Thoracic aorta (tissue), 2 donors: ENCODE measurements around the gene EXOSC2. TPM values are rescaled to one million over a fixed set of nuclear protein-coding genes. Genes with fewer than 3 reads are reported as not detected.
"Not testable (repeated sequence)": the region's sequence is repeated elsewhere in the genome, so short reads cannot be mapped to it uniquely, and the experiment has no call there.

ENCODE experiments used
- ATAC-seq: fragments of 150-250 bp; one replicate; pipeline ENCODE4 v1.8.0; 2017; ENCODE audit warnings: low read depth; ENCODE audit not compliant: insufficient number of reproducible peaks, low FRiP score
- DNase-seq: peaks from one replicate; pipeline ENCODE4 v3.0.0-alpha.2; 2020; ENCODE audit warnings: low spot score
- H3K27ac ChIP-seq, 2 donors: fragments of 200-600 bp; sonication (generic); 1 replicate in 1 of 2; 2 replicates in 1 of 2; pipeline ENCODE4 v1.5.1; 2016; ENCODE audit warnings: mild to moderate bottlenecking in 2 of 2, moderate library complexity in 2 of 2
- H3K27me3 ChIP-seq: fragments of 200-600 bp; sonication (generic); replicated peaks from 2 replicates; pipeline ENCODE4 v1.6.0; 2016; ENCODE audit warnings: mild to moderate bottlenecking; ENCODE audit not compliant: insufficient read depth
- H3K36me3 ChIP-seq: fragments of 200-600 bp; sonication (generic); one replicate; pipeline ENCODE4 v1.5.1; 2016
- H3K4me1 ChIP-seq, 2 donors: fragments of 200-600 bp; sonication (generic); 1 replicate in 1 of 2; 2 replicates in 1 of 2; pipeline versions ENCODE4 v1.5.1 to v1.6.0; 2016; ENCODE audit warnings: low read depth in 2 of 2, mild to moderate bottlenecking in 1 of 2; ENCODE audit not compliant: control insufficient read depth in 1 of 2
- H3K4me3 ChIP-seq: fragments of 200-600 bp; sonication (generic); 2 replicates; pipeline ENCODE4 v1.5.1; 2016; ENCODE audit warnings: mild to moderate bottlenecking
- H3K9me3 ChIP-seq: fragments of 200-600 bp; sonication (generic); 2 replicates; pipeline ENCODE4 v1.5.1; 2016
- CTCF ChIP-seq: fragments of 200-600 bp; sonication (generic); IDR thresholded peaks from one replicate; pipeline ENCODE4 v1.5.1; 2019; ENCODE audit warnings: antibody characterized with exemption
- total RNA-seq, 2 donors: library from RNA; depleted of rRNA; stranded (reverse); fragments of >200 nt; gene quantifications; one replicate each; pipeline versions ENCODE4 v1.1.0 to v1.2.3, GENCODE V29; 2016

Gene EXOSC2
- total RNA-seq, 2 donors from 2014 or later: 12.3 to 33.3 TPM

- peak; percentile 29 for DNase-seq
- ATAC-seq: no peak
- Histone ChIP-seq H3K27ac (no peak overlapping the region), H3K9me3 (peaks cover 3% of the 10 kb centered on the region), H3K4me3 (peak overlapping the region; percentile 73), H3K4me1 (peaks cover 4 to 14% of the 10 kb centered on the region in 2 donors), H3K27me3 (no peaks in the 10 kb centered on the region), H3K36me3 (no peaks in the 10 kb centered on the region)
- peak; percentile 75 for TF ChIP-seq CTCF
These were observed 11.0 kb upstream of the EXOSC2 start for GRCh38 chr9:130682421-130683121.

DNA sequence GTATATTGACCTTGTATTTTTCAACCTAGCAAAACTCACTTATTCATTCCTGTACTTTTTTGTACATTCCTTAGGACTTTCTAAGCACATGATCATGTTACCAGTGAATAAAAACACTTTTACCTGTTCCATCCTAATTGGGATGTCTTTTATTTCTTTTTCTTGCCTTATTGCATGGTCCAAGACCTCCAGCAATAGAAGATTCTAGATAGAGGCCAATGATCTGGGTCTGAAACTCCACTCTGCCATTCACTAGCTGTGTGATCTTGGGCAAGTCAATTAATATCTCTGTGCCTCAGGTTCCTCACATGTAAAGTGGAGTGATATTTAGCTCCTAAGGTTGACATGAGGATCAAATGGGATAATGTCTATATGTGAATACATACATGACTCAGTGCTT, 8.5 kb upstream of the EXOSC2 start:
- H3K4me1 ChIP-seq: peaks cover 4 to 18% of the 10 kb centered on the region in 2 donors
- H3K27ac ChIP-seq: no peak overlapping the region
- DNase-seq (no peak), ATAC-seq (no peak)
- no peak overlapping the region for H3K4me3 ChIP-seq
- H3K9me3 ChIP-seq: peaks cover 3% of the 10 kb centered on the region
- TF ChIP-seq CTCF: no peak
- no peaks in the 10 kb centered on the region for H3K36me3 ChIP-seq
- H3K27me3 ChIP-seq: no peaks in the 10 kb centered on the region

GRCh38 chr9:130685945-130686344, 7.6 kb upstream of the EXOSC2 start:
- peaks cover 4 to 15% of the 10 kb centered on the region in 2 donors for H3K4me1 ChIP-seq
- H3K9me3 ChIP-seq, H3K36me3 ChIP-seq, H3K4me3 ChIP-seq, DNase-seq, H3K27me3 ChIP-seq, ATAC-seq, H3K27ac ChIP-seq: not testable (repeated sequence)

DNA sequence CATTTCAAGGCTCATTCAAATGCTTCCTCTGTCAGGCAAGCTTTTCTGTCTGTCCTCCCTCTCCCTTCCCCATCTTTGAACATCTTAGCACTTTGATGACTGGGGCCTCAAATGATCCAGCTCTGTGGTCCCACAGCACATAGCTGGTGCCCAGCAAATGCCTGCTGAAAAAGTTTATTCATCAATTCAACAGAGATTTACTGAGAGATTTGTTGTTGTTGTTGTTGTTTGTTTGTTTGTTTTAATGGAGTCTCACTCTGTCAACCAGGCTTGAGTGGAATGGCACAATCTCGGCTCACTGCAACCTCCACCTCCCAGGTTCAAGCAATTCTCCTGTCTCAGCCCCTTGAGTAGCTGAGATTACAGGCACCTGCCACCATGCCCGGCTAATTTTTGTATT, 6.0 kb upstream of the EXOSC2 start:
- Histone ChIP-seq H3K9me3 (peaks cover 3% of the 10 kb centered on the region), H3K36me3 (no peaks in the 10 kb centered on the region), H3K27ac (no peak overlapping the region), H3K4me1 (peaks cover 1 to 7% of the 10 kb centered on the region in 2 donors), H3K27me3 (no peaks in the 10 kb centered on the region), H3K4me3 (no peak overlapping the region)
- no peak for TF ChIP-seq CTCF
- no peak for DNase-seq
- ATAC-seq: no peak

DNA sequence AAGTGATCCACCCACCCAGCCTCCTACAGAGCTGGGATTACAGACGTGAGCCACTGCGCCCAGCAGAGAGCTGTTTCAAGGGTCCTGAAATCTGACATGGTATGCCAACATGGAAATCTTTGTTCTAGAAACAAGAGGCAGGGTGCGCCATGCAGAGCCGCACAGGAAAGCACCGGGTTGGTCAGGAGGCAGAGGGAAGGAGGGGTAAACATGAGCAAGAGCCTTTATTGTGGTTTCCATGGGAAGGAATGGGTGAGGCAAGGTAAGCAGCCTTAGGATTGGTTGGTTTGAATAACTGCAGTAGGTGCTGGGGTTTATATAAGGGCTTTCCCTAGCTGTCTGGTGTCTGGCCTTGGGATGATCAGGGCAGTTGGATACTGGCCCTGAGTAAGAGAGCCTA, 5.5 kb upstream of the EXOSC2 start:
- H3K27ac ChIP-seq: no peak overlapping the region
- no peak overlapping the region for H3K4me3 ChIP-seq
- H3K27me3 ChIP-seq: no peaks in the 10 kb centered on the region
- peaks cover 6 to 12% of the 10 kb centered on the region in 2 donors for H3K4me1 ChIP-seq
- DNase-seq (no peak), ATAC-seq (no peak)
- no peak for TF ChIP-seq CTCF
- H3K36me3 ChIP-seq: no peaks in the 10 kb centered on the region
- H3K9me3 ChIP-seq: peaks cover 3% of the 10 kb centered on the region

DNA sequence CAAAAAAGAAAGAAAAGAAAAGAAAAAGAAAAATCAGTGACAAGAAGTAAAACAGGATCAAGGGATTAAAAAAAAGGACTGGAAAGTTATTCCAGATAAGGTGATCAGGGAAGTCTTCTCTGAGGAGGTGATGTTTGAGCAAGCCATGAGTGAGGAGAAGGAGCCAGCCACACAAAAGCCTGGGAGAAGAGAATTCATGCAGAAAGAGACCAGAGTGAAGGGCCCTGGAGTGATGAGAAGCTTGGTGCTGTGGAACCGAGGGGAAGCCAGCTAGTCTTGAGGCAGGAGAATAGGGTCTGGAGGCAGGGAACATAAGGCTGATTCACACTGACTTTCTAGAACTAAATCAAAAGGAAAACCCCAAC, 4.0 kb upstream of the EXOSC2 start:
- Histone ChIP-seq H3K27me3 (no peaks in the 10 kb centered on the region), H3K4me3 (peak overlapping the region; percentile 69), H3K36me3 (no peaks in the 10 kb centered on the region), H3K27ac (peak overlapping the region; percentile 49 to 74), H3K9me3 (peaks cover 3% of the 10 kb centered on the region), H3K4me1 (peaks cover 10 to 20% of the 10 kb centered on the region in 2 donors)
- TF ChIP-seq CTCF: no peak
- DNase-seq (no peak), ATAC-seq (no peak)
